ENCODE data around the gene IGSF23. TPM values are rescaled to one million over a fixed set of nuclear protein-coding genes. Genes with fewer than 3 reads are reported as not detected.

Gene IGSF23
- total RNA-seq, 1 experiment from 2014 or later, result not detected

DNA sequence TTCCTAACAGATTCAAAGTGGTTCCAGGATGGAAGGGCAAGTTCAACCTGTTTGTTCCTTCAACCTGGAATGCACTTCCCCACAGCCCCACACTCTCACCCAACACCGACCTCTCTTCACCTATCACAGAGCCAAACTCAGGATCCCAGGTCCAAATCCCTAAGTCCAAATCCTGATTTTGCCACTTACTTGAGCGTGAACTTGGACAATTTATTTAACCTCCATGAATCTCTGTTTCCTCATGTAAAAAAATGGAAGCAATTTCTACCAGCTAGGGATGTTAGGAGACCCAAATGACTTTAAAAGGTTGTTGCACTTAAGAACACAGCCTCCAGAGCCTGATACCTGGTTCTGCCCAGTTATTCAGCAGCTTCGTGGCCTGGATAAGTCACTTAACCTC, 5.4 kb upstream of the IGSF23 start:
- peak overlapping the region in 1 of 3 experiments; percentile 26; a peak in 1 of 7 replicates for H3K27ac Mint-ChIP-seq
- peaks cover 30 to 32% of the 10 kb centered on the region in 2 experiments for H3K4me1 Mint-ChIP-seq
- no peaks in the 10 kb centered on the region; the same call in 1 of the 2 replicates for H3K27me3 Mint-ChIP-seq (ENCODE audit: low read depth)
- no peak overlapping the region for H2BK15ac ChIP-seq (ENCODE audit: low read depth, low read length)
- H3K23me2 ChIP-seq (ENCODE audit: insufficient read length, low read depth, low read length, poor library complexity, severe bottlenecking), result no peaks in the 10 kb centered on the region
- no peak overlapping the region for H4K5ac ChIP-seq (ENCODE audit: insufficient read length, low read depth, low read length)
- H4K20me1 ChIP-seq (ENCODE audit: control insufficient read depth, insufficient read depth, insufficient read length), result no peaks in the 10 kb centered on the region
- no peaks in the 10 kb centered on the region; a peak in 1 of 5 replicates for H3K9me3 Mint-ChIP-seq
- H3K27ac ChIP-seq (ENCODE audit: insufficient read length, low read depth, low read length), result no peak overlapping the region
- no peaks in the 10 kb centered on the region for H3K27me3 ChIP-seq (ENCODE audit: insufficient read depth, low read length)
- H4K8ac ChIP-seq (replicated peaks; ENCODE audit: insufficient read length, low read depth, low read length), result no peak overlapping the region
- H3K79me1 ChIP-seq (ENCODE audit: insufficient read depth, low read depth, low read length, poor library complexity, severe bottlenecking), result no peaks in the 10 kb centered on the region
- TF ChIP-seq, protein P1, sequence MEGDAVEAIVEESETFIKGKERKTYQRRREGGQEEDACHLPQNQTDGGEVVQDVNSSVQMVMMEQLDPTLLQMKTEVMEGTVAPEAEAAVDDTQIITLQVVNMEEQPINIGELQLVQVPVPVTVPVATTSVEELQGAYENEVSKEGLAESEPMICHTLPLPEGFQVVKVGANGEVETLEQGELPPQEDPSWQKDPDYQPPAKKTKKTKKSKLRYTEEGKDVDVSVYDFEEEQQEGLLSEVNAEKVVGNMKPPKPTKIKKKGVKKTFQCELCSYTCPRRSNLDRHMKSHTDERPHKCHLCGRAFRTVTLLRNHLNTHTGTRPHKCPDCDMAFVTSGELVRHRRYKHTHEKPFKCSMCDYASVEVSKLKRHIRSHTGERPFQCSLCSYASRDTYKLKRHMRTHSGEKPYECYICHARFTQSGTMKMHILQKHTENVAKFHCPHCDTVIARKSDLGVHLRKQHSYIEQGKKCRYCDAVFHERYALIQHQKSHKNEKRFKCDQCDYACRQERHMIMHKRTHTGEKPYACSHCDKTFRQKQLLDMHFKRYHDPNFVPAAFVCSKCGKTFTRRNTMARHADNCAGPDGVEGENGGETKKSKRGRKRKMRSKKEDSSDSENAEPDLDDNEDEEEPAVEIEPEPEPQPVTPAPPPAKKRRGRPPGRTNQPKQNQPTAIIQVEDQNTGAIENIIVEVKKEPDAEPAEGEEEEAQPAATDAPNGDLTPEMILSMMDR (conservative IDR thresholded peaks at IDR 0.05), result no peak
- H3K4me2 ChIP-seq (ENCODE audit: insufficient read depth, insufficient read length, low read length), result no peak overlapping the region
- H3K9ac ChIP-seq (ENCODE audit: extremely low read depth, insufficient read length, low read length), result no peak overlapping the region
- WGBS (ENCODE audit: extremely low coverage, insufficient read length, low lambda C conversion rate), result no CpG with 5 or more reads among the region's 3 CpGs
- H2AK5ac ChIP-seq (ENCODE audit: insufficient read length, low read length), result no peak overlapping the region
- H3K18ac ChIP-seq (ENCODE audit: insufficient read length, low read depth, low read length), result no peak overlapping the region
- no peak overlapping the region for H2BK120ac ChIP-seq (ENCODE audit: low read depth, low read length, poor library complexity, severe bottlenecking)
- H3K4ac ChIP-seq (ENCODE audit: low read depth, low read length), result no peak overlapping the region
- H2BK20ac ChIP-seq (ENCODE audit: low read depth, low read length, poor library complexity, severe bottlenecking), result no peak overlapping the region
- no peak overlapping the region for H3K4me3 Mint-ChIP-seq
- no peak overlapping the region for H3K56ac ChIP-seq (ENCODE audit: insufficient read length, low read depth, low read length)
- no peak overlapping the region for H2BK12ac ChIP-seq (ENCODE audit: insufficient read length, low read depth, low read length)
- no peak overlapping the region for H2BK5ac ChIP-seq (ENCODE audit: insufficient read length, low read length)
- H3K79me2 ChIP-seq (ENCODE audit: insufficient read depth, low read length), result no peaks in the 10 kb centered on the region
- H3K9me3 ChIP-seq (ENCODE audit: control insufficient read depth, low read depth, low read length), result no peaks in the 10 kb centered on the region
- DNase-seq, result no peak
- no peak overlapping the region for H2AFZ ChIP-seq (ENCODE audit: low read length)
- peaks cover 0 to 4% (median 2%) of the 10 kb centered on the region in 3 experiments; a peak in 2 of 7 replicates for H3K36me3 Mint-ChIP-seq (ENCODE audit: insufficient read depth in 1 of 3, low read depth in 3 of 3)
- H3K4me1 ChIP-seq (ENCODE audit: insufficient read depth, low read length), result peaks cover 4% of the 10 kb centered on the region; the same call in 1 of the 2 replicates
- no peak overlapping the region for H4K91ac ChIP-seq (ENCODE audit: insufficient read length, low read depth, low read length)
- no peak overlapping the region for H3K23ac ChIP-seq (ENCODE audit: insufficient read length, low read depth, low read length)
- H3K14ac ChIP-seq (ENCODE audit: insufficient read depth, low read length), result no peak overlapping the region
- H3T11ph ChIP-seq (ENCODE audit: low read length), result no peak overlapping the region

Measured in H9 (cell line).